ENCODE data around the gene SLC24A4.
"Not testable (repeated sequence)": the region's sequence is repeated elsewhere in the genome, so short reads cannot be mapped to it uniquely, and the experiment has no call there.

Gene SLC24A4

GRCh38 chr14:92398888-92399636, 76.1 kb downstream of the SLC24A4 start:
- DNase-seq: no peak

GRCh38 chr14:92400579-92401444, 77.8 kb downstream of the SLC24A4 start:
- no peak for DNase-seq

GRCh38 chr14:92401561-92401960, 78.6 kb downstream of the SLC24A4 start:
- DNase-seq: no peak

GRCh38 chr14:92402500-92402899, 79.5 kb downstream of the SLC24A4 start:
- DNase-seq: not testable (repeated sequence)

- DNase-seq: no peak
These were observed 81.1 kb downstream of the SLC24A4 start for GRCh38 chr14:92404018-92404417.

GRCh38 chr14:92404421-92404820, 81.5 kb downstream of the SLC24A4 start:
- DNase-seq: no peak

GRCh38 chr14:92404938-92405337, 82.0 kb downstream of the SLC24A4 start:
- DNase-seq: no peak

GRCh38 chr14:92407410-92407809, 84.4 kb downstream of the SLC24A4 start:
- no peak for DNase-seq

GRCh38 chr14:92409043-92409442, 86.1 kb downstream of the SLC24A4 start:
- DNase-seq: no peak

GRCh38 chr14:92411135-92411534, 88.2 kb downstream of the SLC24A4 start:
- no peak for DNase-seq

- DNase-seq: no peak
These were observed 89.0 kb downstream of the SLC24A4 start for GRCh38 chr14:92411941-92412340.

GRCh38 chr14:92412912-92413311, 89.9 kb downstream of the SLC24A4 start:
- DNase-seq: peak in 2 of 56 donors; percentile 8 to 10

GRCh38 chr14:92413379-92413778, 90.4 kb downstream of the SLC24A4 start:
- peak in 1 of 56 donors; percentile 35 for DNase-seq

- DNase-seq: no peak
These were observed 91.9 kb downstream of the SLC24A4 start for GRCh38 chr14:92414690-92415445.

- no peak for DNase-seq
These were observed 93.0 kb downstream of the SLC24A4 start for GRCh38 chr14:92415969-92416368.

- no peak for DNase-seq
These were observed 93.6 kb downstream of the SLC24A4 start for GRCh38 chr14:92416544-92416943.

- DNase-seq: peak in 2 of 56 donors; percentile 16 to 28
These were observed 94.8 kb downstream of the SLC24A4 start for GRCh38 chr14:92417759-92418158.

- no peak for DNase-seq
These were observed 98.8 kb downstream of the SLC24A4 start for GRCh38 chr14:92421751-92422150.

GRCh38 chr14:92425101-92425500, 102.1 kb downstream of the SLC24A4 start:
- DNase-seq: no peak

GRCh38 chr14:92426237-92426636, 103.3 kb downstream of the SLC24A4 start:
- DNase-seq: no peak

GRCh38 chr14:92427096-92427495, 104.1 kb downstream of the SLC24A4 start:
- no peak for DNase-seq

GRCh38 chr14:92430686-92431085, 107.7 kb downstream of the SLC24A4 start:
- DNase-seq: no peak
